OCI-LY3 (cell line): ENCODE measurements around the gene CDC25B.

Experiments used
- CTCF ChIP-seq: fragments of 200-600, 300-600 bp; sonication (generic); IDR thresholded peaks from 2 replicates; pipeline ENCODE4 v1.5.1; 2014; ENCODE audit warnings: antibody characterized with exemption, low read length, low read depth
- EZH2phosphoT487 ChIP-seq: fragments of 200-600 bp; shearing (Covaris generic); IDR thresholded peaks from 2 replicates; pipeline ENCODE4 v1.6.1; 2018; ENCODE audit warnings: antibody characterized with exemption, mixed run types, low read depth

DNA sequence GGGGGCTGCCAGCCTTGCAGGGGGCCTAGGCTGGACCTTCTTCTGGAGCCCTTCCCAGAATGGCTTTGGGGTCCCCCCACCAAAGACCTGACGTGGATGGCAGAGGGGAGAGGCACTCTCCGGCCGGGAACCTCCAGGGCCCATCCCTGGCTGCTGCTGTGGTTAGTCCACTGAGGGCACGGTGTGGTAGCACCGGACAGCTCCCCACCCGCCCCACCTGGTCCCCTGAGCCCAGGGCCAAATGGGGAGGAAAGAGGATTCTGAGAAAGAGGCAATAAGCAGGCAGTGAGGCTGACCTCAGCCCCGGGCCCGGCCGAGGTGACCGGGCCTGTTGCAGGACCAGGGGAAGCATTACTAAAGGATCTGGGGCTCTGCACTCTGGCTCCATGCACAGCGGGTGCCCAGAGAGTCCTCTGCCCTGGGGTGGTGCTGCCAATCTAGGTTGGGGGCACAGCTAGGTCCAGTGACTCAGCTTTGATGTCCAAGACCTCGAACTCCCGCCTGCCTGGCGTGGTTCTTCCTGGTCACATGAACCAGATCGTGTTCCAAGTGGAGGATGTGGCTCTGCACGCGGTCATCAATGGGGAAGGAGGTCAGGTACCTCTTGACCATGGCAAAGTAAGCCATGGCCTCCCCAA, 11.8 kb upstream of the CDC25B start:
- TF ChIP-seq CTCF: no peak
- no peak for TF ChIP-seq EZH2phosphoT487
